Suppressor macrophage treated with lipopolysaccharide for 4 hours (primary cell): ENCODE data around the gene MRPS21.

Experiments used
- DNase-seq: peaks from one replicate; pipeline ENCODE4 v3.0.0-alpha.2; 2020

Gene MRPS21

DNA sequence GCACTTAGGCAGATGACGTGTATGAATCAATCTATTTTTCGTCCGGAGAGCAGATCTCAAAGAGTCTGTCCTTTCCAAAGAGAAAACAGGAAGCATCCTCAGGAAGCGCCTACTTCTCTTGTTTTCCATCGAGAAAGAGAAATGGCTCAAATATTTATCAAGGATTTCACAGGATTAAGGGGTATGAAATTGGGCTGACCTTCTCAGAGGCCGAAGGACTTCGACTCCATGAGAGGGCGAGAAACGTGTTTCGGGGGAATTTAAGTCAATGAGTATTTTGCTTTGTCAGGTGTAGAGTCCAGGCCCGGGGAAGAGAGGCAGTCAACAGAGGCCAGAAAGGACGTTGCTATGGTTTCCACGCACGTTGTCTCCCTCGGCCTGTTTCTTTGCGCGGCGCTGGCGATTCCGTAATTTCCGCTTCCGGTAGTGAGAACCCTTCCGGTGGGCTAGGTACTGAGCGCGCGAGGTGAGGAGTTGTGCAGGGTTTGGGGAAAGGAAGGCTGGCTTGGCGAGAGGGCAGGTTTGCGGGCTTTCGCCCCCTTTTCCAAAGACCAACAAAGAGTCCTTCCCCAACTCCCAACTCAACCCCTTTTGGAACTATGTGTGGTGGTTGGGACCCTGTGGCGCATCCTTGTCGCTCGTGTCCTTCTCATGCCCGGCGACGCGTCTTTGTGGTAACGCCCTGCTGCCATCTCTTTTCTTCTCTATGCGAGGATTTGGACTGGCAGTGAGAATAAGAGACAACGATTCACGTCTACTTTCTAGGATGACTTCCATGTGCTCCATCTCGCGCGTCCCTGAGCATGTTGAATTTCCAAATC, at the start of gene MRPS21:
Gene MRPS21, plus strand, starts transcription at position 429 of the 821 bp plus-strand sequence. CDS start 506 bp downstream, outside the sequence.
- DNase-seq: peak; percentile 91

DNA sequence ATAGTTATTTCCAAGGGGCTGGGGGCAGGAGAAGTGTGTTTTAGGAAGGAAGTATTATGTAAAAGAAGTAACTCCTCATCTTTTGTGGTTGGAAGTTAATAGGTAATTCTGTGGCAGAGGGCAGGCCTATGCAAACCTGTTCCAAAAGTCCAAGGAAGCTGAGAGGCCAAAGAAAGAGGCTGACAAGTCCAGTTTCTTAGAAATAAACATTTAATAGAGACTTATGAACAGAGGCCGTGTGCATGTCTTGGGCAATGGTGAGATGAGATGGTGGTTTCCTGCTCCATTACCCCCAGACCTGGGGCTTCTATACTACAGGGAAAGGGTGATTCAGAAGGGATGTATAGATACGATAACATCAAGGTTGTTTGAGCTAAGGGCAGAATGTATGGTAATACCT, 43.7 kb upstream of the MRPS21 start:
- no peak for DNase-seq

DNA sequence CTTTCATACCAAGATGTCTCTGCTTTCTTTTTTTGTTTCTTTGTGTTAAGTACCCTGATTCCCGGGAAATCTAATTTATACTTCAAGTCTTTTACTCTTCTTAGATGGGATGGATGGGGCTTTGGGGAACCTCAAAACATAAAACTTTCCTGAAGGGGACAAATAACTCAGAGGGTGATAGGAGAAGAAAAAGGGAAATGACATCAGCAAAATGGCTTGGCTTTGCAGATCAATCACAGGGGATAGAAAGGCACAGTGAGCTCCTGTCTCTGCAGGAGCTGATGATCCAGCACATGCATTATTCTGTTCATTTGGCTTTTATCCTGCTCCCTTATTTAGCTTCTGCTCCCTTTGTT, 37.5 kb upstream of the MRPS21 start:
- DNase-seq: no peak

DNA sequence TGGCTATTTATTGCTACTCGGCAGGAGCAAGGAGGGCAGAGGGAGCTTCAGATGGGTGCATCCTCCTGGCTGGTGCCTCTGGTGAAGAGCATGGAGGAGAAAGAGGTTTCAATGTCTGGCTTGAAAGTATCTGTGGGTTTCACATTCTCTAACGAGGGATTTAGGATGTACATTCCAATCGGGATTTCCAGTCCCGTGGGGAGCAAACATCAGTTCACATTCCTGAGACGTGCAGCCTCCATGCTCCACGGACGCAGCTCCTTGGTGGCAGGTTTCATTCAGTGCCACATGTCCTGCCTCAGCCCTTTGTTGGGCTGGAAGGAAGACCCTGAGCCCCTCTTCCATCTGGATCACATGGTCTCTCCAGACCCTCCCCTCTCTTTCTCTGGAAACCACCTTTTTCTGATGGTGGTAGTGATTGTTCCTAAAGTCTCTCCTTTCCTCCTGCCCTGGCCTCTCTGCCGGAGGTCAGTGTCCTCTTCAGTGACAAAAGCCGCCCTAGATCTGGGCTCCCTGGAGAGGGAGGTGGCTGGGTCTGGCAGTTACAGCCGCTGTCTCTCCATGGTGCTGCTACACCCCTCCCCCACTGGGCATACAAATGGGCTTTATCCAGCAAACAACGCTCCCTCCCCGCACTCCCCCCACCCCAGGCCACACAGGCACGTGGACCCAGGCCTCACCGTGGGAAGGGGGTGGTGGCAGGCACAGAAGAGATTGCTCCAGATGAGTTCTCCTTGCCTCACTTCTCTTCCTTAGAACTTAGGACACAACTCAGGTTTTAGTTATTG, 36.9 kb upstream of the MRPS21 start:
- DNase-seq: no peak

DNA sequence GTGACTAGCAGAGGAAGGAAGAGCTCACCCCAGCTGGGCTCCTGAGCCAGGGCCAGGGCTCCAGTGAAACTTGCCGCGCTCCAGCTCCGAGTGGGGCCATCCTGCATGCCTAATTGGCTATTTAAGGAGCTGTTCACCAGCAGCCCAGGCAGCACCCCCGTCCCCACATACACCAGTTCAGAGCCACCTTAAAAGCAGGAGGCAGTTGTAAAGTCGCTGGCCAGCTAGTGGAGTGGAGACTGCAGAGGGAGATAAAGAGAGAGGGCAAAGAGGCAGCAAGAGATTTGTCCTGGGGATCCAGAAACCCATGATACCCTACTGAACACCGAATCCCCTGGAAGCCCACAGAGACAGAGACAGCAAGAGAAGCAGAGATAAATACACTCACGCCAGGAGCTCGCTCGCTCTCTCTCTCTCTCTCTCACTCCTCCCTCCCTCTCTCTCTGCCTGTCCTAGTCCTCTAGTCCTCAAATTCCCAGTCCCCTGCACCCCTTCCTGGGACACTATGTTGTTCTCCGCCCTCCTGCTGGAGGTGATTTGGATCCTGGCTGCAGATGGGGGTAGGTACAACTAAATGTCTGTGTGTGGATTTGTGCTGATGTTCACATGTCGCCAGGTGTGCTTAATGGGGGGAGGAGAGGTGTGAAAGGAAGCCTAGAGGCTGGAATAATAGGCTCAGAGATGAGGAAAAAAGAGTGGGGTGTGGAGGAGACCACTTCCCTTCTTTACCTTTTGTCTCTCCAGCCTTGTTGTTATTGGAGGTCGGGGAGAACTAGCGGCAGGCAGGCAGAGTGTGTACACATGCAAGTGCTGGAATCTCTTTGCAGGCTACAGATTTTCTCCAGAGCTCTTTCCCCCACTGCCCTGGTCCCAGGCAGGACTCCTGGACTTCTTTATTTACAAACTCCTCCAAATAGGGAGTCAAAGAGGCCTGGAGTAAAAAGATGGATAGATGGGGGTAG, 35.8 kb upstream of the MRPS21 start, which contains the start of gene CA14:
Gene CA14, plus strand, starts transcription at position 151 of the 962 bp plus-strand sequence. Its CDS starts 355 bp downstream, at position 506.
- no peak for DNase-seq

DNA sequence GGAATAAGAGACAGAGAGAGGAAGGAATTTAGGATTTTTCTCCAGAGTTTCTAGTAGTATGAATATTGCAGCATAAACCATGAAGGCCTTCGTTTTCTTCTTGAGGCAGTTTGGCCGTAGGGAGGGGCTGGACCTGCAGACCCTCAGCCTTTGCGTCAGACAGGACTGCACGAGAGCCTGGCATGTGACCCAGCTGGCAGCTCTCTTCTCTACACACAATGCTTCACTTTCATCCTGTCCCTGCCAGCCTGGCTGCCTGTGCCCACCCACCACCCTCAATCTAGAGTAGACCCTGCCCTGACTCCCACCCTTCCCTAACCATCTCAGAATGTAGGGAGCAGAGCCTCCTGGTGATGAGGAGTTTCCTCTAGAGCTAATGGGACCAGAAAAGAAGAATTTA, 34.4 kb upstream of the MRPS21 start:
- DNase-seq: no peak

DNA sequence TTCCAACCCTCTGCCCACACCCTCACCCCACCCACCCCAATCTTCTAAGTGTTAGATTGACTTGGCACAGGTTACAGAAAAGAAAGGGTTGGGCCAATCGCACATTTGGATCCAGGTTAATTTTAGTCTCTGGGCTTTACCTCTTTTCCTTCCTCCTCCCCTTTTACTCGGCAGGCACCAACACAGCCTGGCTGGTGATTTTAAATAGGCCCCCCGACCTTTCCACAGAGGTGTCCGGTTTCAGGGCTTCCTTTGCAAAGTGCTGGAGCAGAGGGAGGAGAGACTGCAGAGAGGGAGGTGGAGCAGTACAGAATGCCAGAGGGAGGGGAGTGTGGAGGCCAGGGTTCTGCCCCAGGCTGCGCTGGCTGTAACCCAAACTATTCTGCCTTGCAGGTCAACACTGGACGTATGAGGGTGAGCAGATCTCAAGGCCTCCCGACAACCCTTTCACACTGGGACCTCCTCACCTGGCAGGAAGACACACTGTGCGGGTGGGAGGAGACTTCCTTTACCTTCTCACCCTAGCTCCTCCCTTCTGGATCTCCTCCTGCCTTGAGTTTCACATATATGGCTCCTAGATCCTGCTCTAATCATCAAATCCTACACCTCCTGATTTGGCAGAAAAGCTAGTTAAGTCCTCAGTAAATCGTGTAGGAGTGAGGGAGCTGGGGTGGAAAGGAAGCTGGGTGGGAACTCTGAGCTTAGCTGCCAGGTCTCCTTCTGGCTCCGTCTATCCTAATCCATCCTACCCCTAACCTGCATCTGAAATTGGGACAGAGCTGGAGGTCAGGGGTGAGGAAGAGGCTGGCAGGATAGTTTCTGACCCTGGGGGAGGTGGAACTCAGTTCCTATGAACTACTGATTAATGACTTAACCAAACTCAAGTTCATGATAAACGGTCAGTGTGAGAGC, 33.6 kb upstream of the MRPS21 start:
- no peak for DNase-seq

DNA sequence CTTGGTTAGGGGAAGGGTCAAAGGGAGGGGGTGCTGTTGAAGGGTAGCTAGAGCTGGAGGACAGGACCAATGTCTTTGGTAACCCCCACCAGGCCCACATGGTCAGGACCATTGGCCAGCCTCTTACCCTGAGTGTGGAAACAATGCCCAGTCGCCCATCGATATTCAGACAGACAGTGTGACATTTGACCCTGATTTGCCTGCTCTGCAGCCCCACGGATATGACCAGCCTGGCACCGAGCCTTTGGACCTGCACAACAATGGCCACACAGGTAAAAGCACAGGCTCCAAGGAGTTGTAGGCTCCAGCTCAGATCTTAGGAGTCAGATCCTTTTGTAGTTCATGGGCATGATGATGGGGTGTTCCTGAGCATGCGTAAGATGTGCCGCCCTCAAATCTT, 32.3 kb upstream of the MRPS21 start:
- DNase-seq: no peak

DNA sequence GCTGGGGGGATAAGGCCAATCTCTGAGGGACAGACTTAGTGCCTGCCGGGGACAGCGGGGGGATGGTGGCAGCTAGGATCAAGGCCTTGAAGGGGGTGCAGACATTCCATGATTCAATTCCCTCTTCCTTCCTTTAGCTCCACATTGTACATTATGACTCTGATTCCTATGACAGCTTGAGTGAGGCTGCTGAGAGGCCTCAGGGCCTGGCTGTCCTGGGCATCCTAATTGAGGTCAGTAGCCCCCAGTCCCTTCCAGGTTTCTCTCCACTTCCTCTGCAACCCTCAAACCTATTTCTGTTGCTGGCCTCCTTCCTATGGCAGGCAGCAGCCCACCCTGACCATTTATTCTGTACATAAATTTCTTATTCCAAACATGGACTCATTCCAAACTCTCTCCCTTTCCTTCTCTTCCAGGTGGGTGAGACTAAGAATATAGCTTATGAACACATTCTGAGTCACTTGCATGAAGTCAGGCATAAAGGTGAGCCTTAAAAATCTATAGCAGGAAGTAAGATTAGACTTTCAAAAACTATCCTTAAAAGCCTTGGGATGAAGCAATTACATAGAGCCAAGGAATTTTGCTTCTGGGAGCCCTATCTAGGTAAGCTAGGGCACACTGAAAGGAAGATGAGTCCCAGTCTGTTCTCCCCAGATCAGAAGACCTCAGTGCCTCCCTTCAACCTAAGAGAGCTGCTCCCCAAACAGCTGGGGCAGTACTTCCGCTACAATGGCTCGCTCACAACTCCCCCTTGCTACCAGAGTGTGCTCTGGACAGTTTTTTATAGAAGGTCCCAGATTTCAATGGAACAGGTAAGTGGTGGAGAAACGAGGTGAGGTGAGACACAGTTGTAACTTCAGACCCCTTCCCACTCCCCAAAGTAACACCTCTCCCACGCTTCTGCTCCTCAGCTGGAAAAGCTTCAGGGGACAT, 31.0 kb upstream of the MRPS21 start:
- DNase-seq: no peak

DNA sequence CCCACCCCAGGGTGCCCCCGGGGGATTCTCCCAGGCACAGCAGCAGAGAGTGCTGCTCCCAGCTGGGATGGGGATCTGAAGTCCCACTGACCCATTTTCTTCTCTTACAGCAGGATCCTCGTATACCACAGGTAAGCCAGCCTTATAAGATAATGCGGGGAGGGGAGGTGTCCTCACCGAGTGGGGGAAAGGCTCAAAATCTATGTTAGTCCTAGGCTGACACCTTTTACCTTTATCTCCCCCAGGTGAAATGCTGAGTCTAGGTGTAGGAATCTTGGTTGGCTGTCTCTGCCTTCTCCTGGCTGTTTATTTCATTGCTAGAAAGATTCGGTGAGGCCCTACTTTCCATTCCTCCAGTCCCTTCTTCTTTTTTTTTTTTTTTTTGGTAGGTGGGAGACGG, 30.1 kb upstream of the MRPS21 start:
- no peak for DNase-seq

DNA sequence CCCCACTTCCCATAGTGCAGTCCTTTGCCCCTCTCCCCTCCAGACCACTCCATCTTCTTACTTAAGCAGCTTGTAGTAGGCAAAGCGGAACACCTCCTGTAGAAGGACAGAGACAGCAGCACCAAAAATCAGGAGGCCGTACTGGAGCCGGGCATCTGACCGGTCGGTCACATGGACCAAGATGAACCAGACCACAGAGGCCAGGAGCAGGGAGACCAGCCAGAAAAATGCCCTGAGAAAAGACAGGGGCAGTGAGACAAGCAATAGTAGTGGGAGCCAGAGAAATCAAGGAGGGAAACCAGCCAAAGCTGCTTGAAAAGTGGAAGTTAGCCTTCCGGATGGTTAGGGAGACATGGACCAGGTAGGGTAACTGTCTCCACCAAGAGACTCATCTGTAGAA, 25.8 kb upstream of the MRPS21 start:
- DNase-seq: no peak

DNA sequence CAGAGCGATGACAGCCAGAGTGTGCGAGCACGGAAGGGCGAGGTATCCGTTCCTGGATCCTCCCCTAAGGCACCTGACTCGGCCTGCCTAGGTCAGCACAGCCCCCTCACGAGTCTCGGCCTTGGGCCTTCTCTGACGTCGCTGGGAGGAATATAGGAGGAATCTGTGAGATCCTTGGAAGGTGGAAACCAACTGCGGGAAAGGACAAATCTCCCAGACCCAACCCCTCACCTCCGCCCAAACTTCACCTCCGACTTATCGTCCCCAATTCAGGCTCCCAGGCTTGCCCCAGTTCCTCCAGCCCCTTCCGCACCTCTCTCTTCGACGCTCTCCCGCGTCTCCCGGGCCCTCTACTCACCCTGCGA, 25.3 kb upstream of the MRPS21 start:
- peak; percentile 57 for DNase-seq

DNA sequence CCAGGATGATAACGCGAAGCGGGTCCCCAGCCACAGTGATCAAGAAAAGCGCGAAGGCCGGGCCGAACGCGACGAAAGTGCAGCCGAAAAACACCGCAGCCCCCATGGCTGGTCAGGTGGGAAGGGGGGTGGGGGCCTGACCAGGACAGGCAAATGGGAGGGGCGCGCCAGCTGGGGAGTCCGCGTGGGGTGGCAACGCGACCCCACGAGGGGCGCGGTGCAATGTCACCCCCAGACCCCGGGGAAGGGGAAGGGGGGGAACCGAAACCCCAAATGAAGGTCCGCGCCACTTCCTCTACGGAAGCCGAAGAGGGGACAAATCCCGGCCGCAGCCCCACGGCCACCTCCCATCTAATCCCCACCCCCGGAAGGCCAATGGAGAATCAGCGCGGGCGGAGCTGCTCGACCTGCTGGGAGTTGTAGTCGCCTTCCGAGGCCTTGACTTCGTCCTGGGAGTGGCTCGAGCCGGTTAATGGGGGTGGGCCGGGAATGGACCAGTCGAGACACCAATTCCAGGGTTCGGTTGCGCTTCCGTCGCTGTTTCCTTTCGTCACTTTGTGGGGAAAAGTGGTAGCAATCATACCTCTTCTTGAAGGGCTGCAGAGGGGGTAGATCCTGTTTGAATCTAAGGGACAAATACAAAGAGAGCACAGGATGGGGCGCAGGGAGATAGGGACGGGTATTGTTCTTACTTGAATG, 24.8 kb upstream of the MRPS21 start, which contains the start of gene APH1A:
Gene APH1A, minus strand, starts transcription at position 312 of the 699 bp plus-strand sequence. Its CDS starts 206 bp downstream, at position 106.
- DNase-seq: peak; percentile 98

DNA sequence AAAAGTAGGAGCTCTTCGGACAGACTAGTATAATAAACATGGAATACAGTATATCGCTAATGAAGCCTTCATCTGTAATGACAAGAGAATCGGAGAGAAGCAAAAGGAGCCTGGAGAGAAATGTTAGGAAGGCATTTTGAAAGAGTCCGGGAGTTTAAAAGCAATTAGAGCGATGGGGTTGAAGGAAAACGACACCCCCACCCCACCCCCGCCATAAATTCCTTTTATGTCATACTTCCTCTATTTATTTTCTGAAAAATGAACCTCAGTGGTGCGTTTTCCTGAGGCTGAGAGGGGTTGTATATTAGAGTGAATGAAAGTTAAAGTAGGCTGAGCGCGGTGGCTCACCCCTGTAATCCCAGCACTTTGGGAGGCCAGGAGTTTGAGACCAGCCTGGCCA, 24.2 kb upstream of the MRPS21 start:
- peak; percentile 47 for DNase-seq

DNA sequence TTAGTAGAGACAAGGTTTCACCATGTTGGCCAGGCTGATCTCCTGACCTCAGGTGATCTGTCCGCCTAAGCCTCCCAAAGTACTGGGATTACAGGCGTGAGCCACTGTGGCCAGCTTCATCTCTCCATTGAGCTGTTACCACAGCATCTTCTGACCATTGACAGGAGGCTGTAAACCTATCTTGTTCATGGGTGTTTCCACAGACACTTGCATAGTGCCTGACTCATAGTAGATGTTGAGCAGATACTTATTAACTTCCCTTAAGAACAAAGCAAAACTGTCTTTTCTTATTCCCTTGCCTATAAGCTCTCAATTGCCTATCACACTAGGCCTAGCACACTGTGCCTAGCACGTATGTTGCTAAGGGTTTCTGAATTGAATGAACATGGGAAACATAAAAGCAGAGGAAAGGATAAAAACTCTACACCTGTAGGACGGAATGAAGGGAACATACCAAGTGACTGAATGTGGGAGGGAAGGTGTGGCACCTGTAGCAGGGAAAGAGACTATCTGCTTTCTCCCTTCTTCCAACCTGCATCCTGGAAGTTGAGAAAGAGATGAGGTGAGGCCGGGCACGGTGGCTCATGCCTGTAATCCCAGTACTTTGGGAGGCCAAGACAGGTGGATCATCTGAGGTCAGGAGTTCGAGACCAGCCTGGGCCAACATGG, 22.2 kb upstream of the MRPS21 start:
- DNase-seq: peak; percentile 57

DNA sequence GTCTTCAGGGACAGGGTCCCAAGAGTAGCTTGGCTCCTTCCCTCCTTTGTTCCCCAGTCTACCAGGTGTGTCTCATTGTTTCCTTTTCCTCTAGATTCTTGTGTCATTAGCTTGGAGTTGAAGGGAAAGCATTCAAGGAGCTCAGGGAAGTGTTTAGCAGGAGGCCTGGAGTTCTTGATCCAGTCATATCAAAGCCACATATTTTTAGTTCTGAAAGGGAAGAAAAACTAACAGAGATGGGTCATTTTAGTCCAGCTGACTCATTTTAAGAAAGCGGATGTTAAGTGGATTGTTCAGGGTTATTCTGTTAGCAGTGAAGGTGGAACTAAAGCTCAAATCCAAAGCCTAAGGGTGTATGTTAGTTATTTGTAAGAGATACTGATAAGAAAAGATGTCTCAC, 20.4 kb upstream of the MRPS21 start:
- peak; percentile 63 for DNase-seq

DNA sequence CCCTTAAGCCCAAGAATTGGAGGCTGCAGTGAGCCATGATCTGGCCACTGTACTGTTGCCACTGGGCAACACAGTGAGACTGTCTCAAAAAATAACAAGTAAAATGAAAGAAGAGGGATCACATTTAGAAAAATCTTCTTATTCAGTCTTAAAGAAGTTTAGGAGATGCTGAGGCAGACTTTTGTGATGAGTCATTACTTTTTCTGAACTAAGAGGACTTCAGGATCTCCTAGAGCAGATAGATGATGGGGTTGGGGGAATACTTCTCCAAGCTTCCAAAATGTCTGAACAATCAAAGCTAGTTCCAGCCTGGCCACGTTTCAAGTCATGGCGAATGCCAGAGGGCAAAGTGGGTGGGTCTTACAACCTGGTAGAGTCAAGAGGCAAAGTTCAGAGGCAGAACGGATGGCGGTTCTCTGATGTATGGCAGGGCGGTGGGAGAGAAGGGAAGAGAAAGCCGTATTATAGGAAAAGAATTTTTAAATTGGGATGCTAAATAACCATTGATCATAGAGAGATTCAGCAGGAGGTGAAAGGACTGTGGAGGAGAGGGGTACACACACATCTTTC, 13.4 kb upstream of the MRPS21 start:
- DNase-seq: no peak

DNA sequence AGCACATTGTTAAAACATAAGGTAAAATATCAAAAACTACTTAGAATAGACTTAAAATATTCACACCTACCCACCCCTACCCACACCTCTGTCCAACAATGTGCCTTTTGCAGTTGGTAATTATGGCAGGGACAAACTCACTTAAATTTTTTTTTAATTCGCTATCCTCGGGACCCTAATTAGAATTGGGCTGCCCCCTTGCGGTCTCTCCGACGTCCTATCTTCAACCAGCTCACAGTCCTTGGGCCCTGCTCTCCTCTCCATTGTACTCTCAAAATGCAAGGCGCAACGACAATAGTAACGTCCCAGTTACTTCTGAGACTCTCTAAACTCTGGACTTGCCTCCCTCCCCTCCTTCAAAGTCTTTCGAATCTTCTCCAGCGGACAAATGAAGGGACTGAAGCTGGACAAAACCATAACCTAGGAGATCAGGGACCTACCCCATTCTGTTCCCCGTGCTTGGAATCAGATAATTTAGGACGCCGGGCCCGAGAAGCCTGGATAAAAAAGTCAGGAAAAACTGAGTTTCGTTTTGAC, 12.4 kb upstream of the MRPS21 start:
- DNase-seq: peak; percentile 78
